ENCODE measurements around the gene STIM1. TPM values are rescaled to one million over a fixed set of nuclear protein-coding genes. Genes with fewer than 3 reads are reported as not detected.

Gene STIM1
- total RNA-seq, 1 experiment from 2014 or later = 18.0 TPM

GRCh38 chr11:4022669-4023068 lies 167.2 kb downstream of the STIM1 start (continued):
- TF ChIP-seq ZNF396 (CRISPR knock-in tag; IDR thresholded peaks at IDR 0.05; ENCODE audit: borderline replicate concordance) = no peak
- no peak for TF ChIP-seq CREM (CRISPR knock-in tag; IDR thresholded peaks at IDR 0.05)
- TF ChIP-seq MAX (CRISPR knock-in tag; IDR thresholded peaks at IDR 0.05) = no peak
- no peak for TF ChIP-seq ZNF138 (CRISPR knock-in tag; conservative IDR thresholded peaks at IDR 0.05)
- no peak for TF ChIP-seq NFE2L1 (CRISPR knock-in tag; IDR thresholded peaks at IDR 0.05)
- no peak for TF ChIP-seq USF1 (CRISPR knock-in tag; IDR thresholded peaks at IDR 0.05)
- no peak for TF ChIP-seq FOXP1 (CRISPR knock-in tag; IDR thresholded peaks at IDR 0.05; ENCODE audit: borderline replicate concordance)
- TF ChIP-seq EMX1 (CRISPR knock-in tag; IDR thresholded peaks at IDR 0.05) = no peak
- TF ChIP-seq SP1 (CRISPR knock-in tag; conservative IDR thresholded peaks at IDR 0.05) = no peak
- TF ChIP-seq TCF7 (CRISPR knock-in tag; IDR thresholded peaks at IDR 0.05; ENCODE audit: low read depth) = no peak
- TF ChIP-seq MXD4 (CRISPR knock-in tag; IDR thresholded peaks at IDR 0.05; ENCODE audit: borderline replicate concordance) = no peak

GRCh38 chr11:4025248-4025966 lies 169.9 kb downstream of the STIM1 start:
- no peaks in the 10 kb centered on the region for H3K4me1 Mint-ChIP-seq
- no peak overlapping the region for H3K27ac Mint-ChIP-seq
- ATAC-seq (no peak), DNase-seq (ENCODE audit: low spot score) (no peak)
- no peak overlapping the region for H3K4me3 Mint-ChIP-seq
- POLR2A ChIA-PET = interaction anchor here (0.7 kb wide), 1 partner anchor 159 kb away, joined by 3 read pairs; no protein-coding TSS in a partner anchor
- H3K9me3 Mint-ChIP-seq = peaks cover 20% of the 10 kb centered on the region
- CTCF ChIA-PET = interaction anchor here (1.2 kb wide), 1 partner anchor 176 kb away, joined by 4 read pairs; no protein-coding TSS in a partner anchor
- peaks cover 10% of the 10 kb centered on the region for H3K36me3 Mint-ChIP-seq
- no peaks in the 10 kb centered on the region for H3K27me3 Mint-ChIP-seq (ENCODE audit: low read depth)
- TF ChIP-seq ZNF219 (CRISPR knock-in tag; IDR thresholded peaks at IDR 0.05; ENCODE audit: borderline replicate concordance) = no peak
- no peak for TF ChIP-seq FOXP1 (CRISPR knock-in tag; IDR thresholded peaks at IDR 0.05; ENCODE audit: borderline replicate concordance)
- TF ChIP-seq ZNF512 (CRISPR knock-in tag; IDR thresholded peaks at IDR 0.05; ENCODE audit: borderline replicate concordance) = no peak
- TF ChIP-seq STAT6 (CRISPR knock-in tag; conservative IDR thresholded peaks at IDR 0.05; ENCODE audit: low read depth) = no peak
- TF ChIP-seq ZNF121 (CRISPR knock-in tag; IDR thresholded peaks at IDR 0.05) = no peak
- no peak for TF ChIP-seq FOXK1 (CRISPR knock-in tag; IDR thresholded peaks at IDR 0.05)
- TF ChIP-seq ZNF425 (CRISPR knock-in tag; conservative IDR thresholded peaks at IDR 0.05) = no peak
- TF ChIP-seq NFATC4 (CRISPR knock-in tag; IDR thresholded peaks at IDR 0.05) = no peak
- no peak for TF ChIP-seq ATF2 (CRISPR knock-in tag; IDR thresholded peaks at IDR 0.05; ENCODE audit: borderline replicate concordance, low read depth)
- no peak for TF ChIP-seq NR3C1 (CRISPR knock-in tag; conservative IDR thresholded peaks at IDR 0.05; ENCODE audit: low read depth)
- TF ChIP-seq CBFB (CRISPR knock-in tag; IDR thresholded peaks at IDR 0.05; ENCODE audit: low read depth) = no peak
- TF ChIP-seq ELF4 (CRISPR knock-in tag; IDR thresholded peaks at IDR 0.05; ENCODE audit: low read depth) = no peak
- TF ChIP-seq SMAD4 (CRISPR knock-in tag; IDR thresholded peaks at IDR 0.05) = no peak
- no peak for TF ChIP-seq HMGA2 (CRISPR knock-in tag; IDR thresholded peaks at IDR 0.05)

Data from WTC11 (cell line).